Measurements from ENCODE around the gene PDLIM1.
A peak's percentile ranks its signal among the peaks of the same experiment; 100 is the strongest.

PDLIM1 gene

DNA sequence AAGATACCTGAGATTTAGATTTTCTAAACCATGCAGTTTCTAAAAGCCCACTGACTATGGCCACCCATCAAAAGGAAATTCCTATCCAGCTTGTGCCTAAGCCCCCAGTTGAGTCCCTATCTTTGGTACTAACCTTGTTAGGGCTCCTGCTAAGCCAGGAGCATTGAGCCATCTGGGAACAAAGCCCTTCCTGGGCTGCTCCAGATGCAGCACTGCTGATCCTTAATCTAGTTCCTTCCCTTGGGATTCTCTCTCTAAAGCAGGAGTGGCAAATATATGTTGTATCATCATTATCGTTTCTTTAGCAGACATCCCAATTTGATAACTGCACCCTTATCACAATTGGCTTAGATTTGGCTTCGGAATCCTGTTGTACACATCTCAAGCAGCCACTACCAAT is 24.7 kb upstream of the PDLIM1 start:
- H3K4me1 ChIP-seq (ENCODE audit: control insufficient read depth in 2 of 2, insufficient read depth in 2 of 2, low read length in 2 of 2) = peaks cover 1 to 3% of the 10 kb centered on the region in 2 donors
- peaks cover 0 to 3% of the 10 kb centered on the region in 2 donors for H3K27me3 ChIP-seq (ENCODE audit: control insufficient read depth in 2 of 2, insufficient read depth in 2 of 2, low read length in 2 of 2)
- no peak overlapping the region for H3K4me3 ChIP-seq (ENCODE audit: low read length in 2 of 2)
- H3K36me3 ChIP-seq (ENCODE audit: control insufficient read depth in 2 of 2, insufficient read depth in 2 of 2, low read length in 2 of 2) = peaks cover 0 to 6% of the 10 kb centered on the region in 2 donors
- H3K9ac ChIP-seq (ENCODE audit: low read depth in 1 of 2, low read length in 2 of 2) = no peak overlapping the region
- H3K27ac ChIP-seq (ENCODE audit: low read depth in 2 of 2, low read length in 2 of 2) = no peak overlapping the region
- H3K9me3 ChIP-seq (ENCODE audit: control insufficient read depth in 2 of 2, low read length in 2 of 2) = no peaks in the 10 kb centered on the region

- Histone ChIP-seq H3K36me3 (ENCODE audit: control insufficient read depth in 2 of 2, insufficient read depth in 2 of 2, low read length in 2 of 2) (peaks cover 0 to 6% of the 10 kb centered on the region in 2 donors), H3K9me3 (ENCODE audit: control insufficient read depth in 2 of 2, low read length in 2 of 2) (no peaks in the 10 kb centered on the region), H3K4me1 (ENCODE audit: control insufficient read depth in 2 of 2, insufficient read depth in 2 of 2, low read length in 2 of 2) (peaks cover 11 to 13% of the 10 kb centered on the region in 2 donors), H3K27me3 (ENCODE audit: control insufficient read depth in 2 of 2, insufficient read depth in 2 of 2, low read length in 2 of 2) (peaks cover 0 to 3% of the 10 kb centered on the region in 2 donors), H3K4me3 (ENCODE audit: low read length in 2 of 2) (no peak overlapping the region), H3K27ac (ENCODE audit: low read depth in 2 of 2, low read length in 2 of 2) (no peak overlapping the region), H3K9ac (ENCODE audit: low read depth in 1 of 2, low read length in 2 of 2) (no peak overlapping the region)
Measured at GRCh38 chr10:95314192-95314918, 23.6 kb upstream of the PDLIM1 start.

DNA sequence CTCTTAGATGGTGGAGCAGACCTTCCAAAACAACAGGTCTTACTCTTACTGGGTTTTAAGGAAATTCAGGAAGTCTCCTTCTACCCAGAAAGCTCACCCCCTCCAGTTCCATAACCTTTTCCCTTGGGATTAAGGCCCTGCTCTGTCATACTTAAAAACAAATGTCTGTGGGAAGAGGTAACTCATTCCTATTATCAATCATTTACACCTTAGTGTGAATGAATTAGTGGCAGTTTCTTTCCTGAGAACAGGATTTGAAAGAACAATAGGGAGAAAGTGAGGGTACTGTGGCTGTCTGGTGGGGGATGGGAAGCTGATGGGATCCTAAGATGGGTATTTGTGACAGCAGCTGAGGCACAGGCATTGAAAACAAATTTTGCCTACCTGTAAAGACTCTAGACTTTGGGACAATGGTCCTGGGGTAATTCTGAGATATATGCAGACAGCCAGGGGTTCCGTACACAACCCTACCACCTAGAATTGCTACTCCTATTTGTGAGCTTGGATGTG is 22.2 kb upstream of the PDLIM1 start:
- Histone ChIP-seq H3K9me3 (ENCODE audit: control insufficient read depth in 2 of 2, low read length in 2 of 2) (no peaks in the 10 kb centered on the region), H3K4me1 (ENCODE audit: control insufficient read depth in 2 of 2, insufficient read depth in 2 of 2, low read length in 2 of 2) (peaks cover 13 to 20% of the 10 kb centered on the region in 2 donors), H3K4me3 (ENCODE audit: low read length in 2 of 2) (no peak overlapping the region), H3K9ac (ENCODE audit: low read depth in 1 of 2, low read length in 2 of 2) (no peak overlapping the region), H3K36me3 (ENCODE audit: control insufficient read depth in 2 of 2, insufficient read depth in 2 of 2, low read length in 2 of 2) (peaks cover 0 to 6% of the 10 kb centered on the region in 2 donors), H3K27ac (ENCODE audit: low read depth in 2 of 2, low read length in 2 of 2) (no peak overlapping the region), H3K27me3 (ENCODE audit: control insufficient read depth in 2 of 2, insufficient read depth in 2 of 2, low read length in 2 of 2) (peaks cover 0 to 3% of the 10 kb centered on the region in 2 donors)

- H3K36me3 ChIP-seq (ENCODE audit: control insufficient read depth in 2 of 2, insufficient read depth in 2 of 2, low read length in 2 of 2) = peaks cover 0 to 6% of the 10 kb centered on the region in 2 donors
Measured at GRCh38 chr10:95312257-95312656, 21.5 kb upstream of the PDLIM1 start.

DNA sequence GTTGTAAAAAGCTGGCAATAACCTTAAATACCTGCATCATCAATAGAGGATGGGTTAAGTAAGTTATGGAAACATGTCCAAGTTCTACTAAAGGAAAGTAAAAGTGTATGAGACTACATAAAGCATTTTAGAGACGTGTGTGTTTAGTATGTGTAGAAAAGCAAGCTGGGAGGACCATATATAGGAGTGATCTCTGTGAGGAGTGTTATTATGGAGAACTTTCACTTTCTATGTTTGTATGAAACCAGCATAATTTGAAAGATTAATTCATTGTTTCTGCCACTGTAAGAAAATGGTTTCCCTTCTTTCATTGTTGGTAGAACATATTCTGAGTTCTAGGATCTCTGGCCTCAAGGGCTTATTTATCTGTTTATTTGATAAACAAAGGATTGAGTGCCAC is 19.2 kb upstream of the PDLIM1 start:
- no peak overlapping the region for H3K9ac ChIP-seq (ENCODE audit: low read depth in 1 of 2, low read length in 2 of 2)
- H3K4me3 ChIP-seq (ENCODE audit: low read length in 2 of 2) = peak overlapping the region in 1 of 2 donors; percentile 45
- peaks cover 0 to 6% of the 10 kb centered on the region in 2 donors for H3K36me3 ChIP-seq (ENCODE audit: control insufficient read depth in 2 of 2, insufficient read depth in 2 of 2, low read length in 2 of 2)
- H3K4me1 ChIP-seq (ENCODE audit: control insufficient read depth in 2 of 2, insufficient read depth in 2 of 2, low read length in 2 of 2) = peaks cover 13 to 27% of the 10 kb centered on the region in 2 donors
- no peaks in the 10 kb centered on the region for H3K9me3 ChIP-seq (ENCODE audit: control insufficient read depth in 2 of 2, low read length in 2 of 2)
- peak overlapping the region; percentile 41 to 50 for H3K27ac ChIP-seq (ENCODE audit: low read depth in 2 of 2, low read length in 2 of 2)
- H3K27me3 ChIP-seq (ENCODE audit: control insufficient read depth in 2 of 2, insufficient read depth in 2 of 2, low read length in 2 of 2) = peaks cover 0 to 3% of the 10 kb centered on the region in 2 donors

More at GRCh38 chr10:95312257-95312656, 21.5 kb upstream of the PDLIM1 start:
- Histone ChIP-seq H3K27ac (ENCODE audit: low read depth in 2 of 2, low read length in 2 of 2) (no peak overlapping the region), H3K27me3 (ENCODE audit: control insufficient read depth in 2 of 2, insufficient read depth in 2 of 2, low read length in 2 of 2) (peaks cover 0 to 3% of the 10 kb centered on the region in 2 donors), H3K4me1 (ENCODE audit: control insufficient read depth in 2 of 2, insufficient read depth in 2 of 2, low read length in 2 of 2) (peaks cover 13 to 20% of the 10 kb centered on the region in 2 donors), H3K9me3 (ENCODE audit: control insufficient read depth in 2 of 2, low read length in 2 of 2) (no peaks in the 10 kb centered on the region), H3K9ac (ENCODE audit: low read depth in 1 of 2, low read length in 2 of 2) (no peak overlapping the region), H3K4me3 (ENCODE audit: low read length in 2 of 2) (no peak overlapping the region)

DNA sequence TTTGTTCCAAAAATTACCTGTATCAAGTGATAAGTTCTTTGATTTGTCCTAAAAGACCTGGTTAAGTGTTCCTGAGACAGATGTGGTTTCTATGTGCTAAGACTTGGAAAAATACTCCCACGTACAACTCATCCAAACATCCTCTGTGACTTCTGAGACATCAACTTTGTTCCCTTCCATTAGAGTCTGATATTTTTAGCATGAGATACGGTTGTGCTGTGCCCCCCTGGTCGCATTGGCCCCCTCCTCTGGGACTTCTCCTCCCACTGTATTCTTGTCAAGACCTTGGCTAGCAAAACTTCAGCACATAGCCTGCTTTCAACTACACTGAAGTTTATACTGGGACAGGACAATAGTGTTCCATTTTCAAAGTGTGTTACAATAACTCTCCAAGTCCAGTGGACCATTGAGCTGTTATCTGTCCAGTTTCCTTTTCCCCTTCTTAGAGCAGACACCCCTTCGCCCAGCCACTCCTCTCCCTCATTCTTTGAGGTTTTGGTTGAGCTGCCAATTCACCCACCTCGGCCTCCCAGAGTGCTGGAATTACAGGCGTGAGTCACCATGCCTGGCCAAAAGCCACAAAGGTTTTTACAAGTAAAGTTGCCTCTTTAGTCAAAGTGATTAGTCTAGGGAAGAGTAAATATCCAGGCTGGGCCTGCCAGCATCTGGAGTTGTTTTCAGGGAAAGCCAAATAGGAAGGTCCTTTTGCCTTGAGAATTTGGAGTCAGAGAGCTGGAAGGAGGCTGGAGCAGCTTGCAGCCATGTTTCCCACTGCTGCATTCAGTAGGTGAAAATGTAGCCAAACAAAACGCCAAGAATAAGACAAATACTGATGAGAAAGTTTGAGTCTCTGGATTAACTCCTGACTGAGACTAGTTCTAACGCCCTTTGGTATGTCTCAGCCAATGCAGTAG is 17.8 kb upstream of the PDLIM1 start:
- H3K27me3 ChIP-seq (ENCODE audit: control insufficient read depth in 2 of 2, insufficient read depth in 2 of 2, low read length in 2 of 2) = peaks cover 0 to 3% of the 10 kb centered on the region in 2 donors
- no peaks in the 10 kb centered on the region for H3K9me3 ChIP-seq (ENCODE audit: control insufficient read depth in 2 of 2, low read length in 2 of 2)
- H3K36me3 ChIP-seq (ENCODE audit: control insufficient read depth in 2 of 2, insufficient read depth in 2 of 2, low read length in 2 of 2) = no peaks in the 10 kb centered on the region
- H3K9ac ChIP-seq (ENCODE audit: low read depth in 1 of 2, low read length in 2 of 2) = peak overlapping the region in 1 of 2 donors; percentile 53
- peaks cover 17 to 35% of the 10 kb centered on the region in 2 donors for H3K4me1 ChIP-seq (ENCODE audit: control insufficient read depth in 2 of 2, insufficient read depth in 2 of 2, low read length in 2 of 2)
- peak overlapping the region in 1 of 2 donors; percentile 20 for H3K4me3 ChIP-seq (ENCODE audit: low read length in 2 of 2)
- peak overlapping the region; percentile 57 to 68 for H3K27ac ChIP-seq (ENCODE audit: low read depth in 2 of 2, low read length in 2 of 2)

DNA sequence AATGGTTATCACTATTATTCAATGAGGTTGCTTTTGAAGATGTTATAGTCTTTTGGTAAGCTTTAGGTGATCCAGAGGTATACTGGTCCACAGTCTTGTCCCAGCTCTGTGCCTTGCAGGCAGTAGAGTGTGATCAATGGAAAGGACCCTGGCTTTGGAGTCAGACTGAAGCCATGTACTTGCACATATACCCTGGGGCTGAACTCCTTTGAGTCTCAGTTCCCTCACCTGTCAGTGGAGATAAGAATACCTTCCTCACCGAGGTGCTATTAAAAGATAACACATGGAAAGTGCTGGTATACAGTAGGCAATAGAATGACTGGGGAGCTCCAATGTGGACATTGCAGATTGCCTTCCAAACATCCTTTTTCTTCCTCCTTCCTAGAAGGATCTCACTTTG is 16.0 kb upstream of the PDLIM1 start:
- H3K27ac ChIP-seq (ENCODE audit: low read depth in 2 of 2, low read length in 2 of 2) = no peak overlapping the region
- H3K9ac ChIP-seq (ENCODE audit: low read depth in 1 of 2, low read length in 2 of 2) = no peak overlapping the region

GRCh38 chr10:95306318-95306650 is 15.5 kb upstream of the PDLIM1 start:
- Histone ChIP-seq H3K36me3 (ENCODE audit: control insufficient read depth in 2 of 2, insufficient read depth in 2 of 2, low read length in 2 of 2) (no peaks in the 10 kb centered on the region), H3K27me3 (ENCODE audit: control insufficient read depth in 2 of 2, insufficient read depth in 2 of 2, low read length in 2 of 2) (peaks cover 0 to 3% of the 10 kb centered on the region in 2 donors), H3K27ac (ENCODE audit: low read depth in 2 of 2, low read length in 2 of 2) (no peak overlapping the region), H3K9me3 (ENCODE audit: control insufficient read depth in 2 of 2, low read length in 2 of 2) (no peaks in the 10 kb centered on the region), H3K4me3 (ENCODE audit: low read length in 2 of 2) (no peak overlapping the region), H3K9ac (ENCODE audit: low read depth in 1 of 2, low read length in 2 of 2) (no peak overlapping the region), H3K4me1 (ENCODE audit: control insufficient read depth in 2 of 2, insufficient read depth in 2 of 2, low read length in 2 of 2) (peaks cover 17 to 37% of the 10 kb centered on the region in 2 donors)

More for the DNA sequence above, 16.0 kb upstream of the PDLIM1 start:
- H3K4me3 ChIP-seq (ENCODE audit: low read length in 2 of 2) = no peak overlapping the region
- H3K4me1 ChIP-seq (ENCODE audit: control insufficient read depth in 2 of 2, insufficient read depth in 2 of 2, low read length in 2 of 2) = peaks cover 17 to 37% of the 10 kb centered on the region in 2 donors
- H3K27me3 ChIP-seq (ENCODE audit: control insufficient read depth in 2 of 2, insufficient read depth in 2 of 2, low read length in 2 of 2) = peaks cover 0 to 3% of the 10 kb centered on the region in 2 donors
- H3K36me3 ChIP-seq (ENCODE audit: control insufficient read depth in 2 of 2, insufficient read depth in 2 of 2, low read length in 2 of 2) = no peaks in the 10 kb centered on the region
- no peaks in the 10 kb centered on the region for H3K9me3 ChIP-seq (ENCODE audit: control insufficient read depth in 2 of 2, low read length in 2 of 2)

- H3K9me3 ChIP-seq (ENCODE audit: control insufficient read depth in 2 of 2, low read length in 2 of 2) = no peaks in the 10 kb centered on the region
- H3K4me1 ChIP-seq (ENCODE audit: control insufficient read depth in 2 of 2, insufficient read depth in 2 of 2, low read length in 2 of 2) = peaks cover 16 to 37% of the 10 kb centered on the region in 2 donors
- H3K27me3 ChIP-seq (ENCODE audit: control insufficient read depth in 2 of 2, insufficient read depth in 2 of 2, low read length in 2 of 2) = peaks cover 0 to 2% of the 10 kb centered on the region in 2 donors
- no peak overlapping the region for H3K27ac ChIP-seq (ENCODE audit: low read depth in 2 of 2, low read length in 2 of 2)
- H3K4me3 ChIP-seq (ENCODE audit: low read length in 2 of 2) = no peak overlapping the region
- no peaks in the 10 kb centered on the region for H3K36me3 ChIP-seq (ENCODE audit: control insufficient read depth in 2 of 2, insufficient read depth in 2 of 2, low read length in 2 of 2)
- no peak overlapping the region for H3K9ac ChIP-seq (ENCODE audit: low read depth in 1 of 2, low read length in 2 of 2)
Measured at GRCh38 chr10:95305606-95306317, 15.0 kb upstream of the PDLIM1 start.

Measured in mucosa of rectum (tissue), 2 donors.